ENCODE data around the gene NUDCD3.
"Not testable (repeated sequence)": the region's sequence is repeated elsewhere in the genome, so short reads cannot be mapped to it uniquely, and the experiment has no call there.

Gene NUDCD3

GRCh38 chr7:44517175-44517574, 26.7 kb upstream of the NUDCD3 start:
- DNase-seq (ENCODE audit: low read depth in 3 of 3), result no peak

GRCh38 chr7:44515590-44516268, 25.3 kb upstream of the NUDCD3 start:
- no peak for DNase-seq (ENCODE audit: low read depth in 3 of 3)

DNA sequence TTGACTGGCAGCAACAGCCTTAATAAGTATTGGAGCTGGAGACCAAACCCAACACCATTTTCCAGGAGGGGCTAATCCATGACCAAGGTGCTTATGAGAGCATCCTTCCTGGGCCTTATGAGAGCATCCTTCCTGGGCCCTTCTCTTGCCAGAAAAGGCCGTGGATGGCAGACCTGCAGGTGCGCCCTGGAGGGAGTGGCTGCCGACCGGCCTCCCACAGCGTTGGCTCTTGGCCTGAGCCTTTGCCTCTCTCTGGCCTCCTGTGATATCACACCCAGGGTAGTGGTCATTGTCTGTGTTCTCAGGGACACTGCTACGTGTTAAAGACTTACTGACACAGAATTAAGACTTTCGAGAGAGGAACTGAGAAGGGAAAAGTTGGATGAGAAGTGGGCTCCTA, 22.3 kb upstream of the NUDCD3 start:
- no peak for DNase-seq (ENCODE audit: low read depth in 3 of 3)

GRCh38 chr7:44511863-44512468, 21.5 kb upstream of the NUDCD3 start:
- no peak for DNase-seq (ENCODE audit: low read depth in 3 of 3)

DNA sequence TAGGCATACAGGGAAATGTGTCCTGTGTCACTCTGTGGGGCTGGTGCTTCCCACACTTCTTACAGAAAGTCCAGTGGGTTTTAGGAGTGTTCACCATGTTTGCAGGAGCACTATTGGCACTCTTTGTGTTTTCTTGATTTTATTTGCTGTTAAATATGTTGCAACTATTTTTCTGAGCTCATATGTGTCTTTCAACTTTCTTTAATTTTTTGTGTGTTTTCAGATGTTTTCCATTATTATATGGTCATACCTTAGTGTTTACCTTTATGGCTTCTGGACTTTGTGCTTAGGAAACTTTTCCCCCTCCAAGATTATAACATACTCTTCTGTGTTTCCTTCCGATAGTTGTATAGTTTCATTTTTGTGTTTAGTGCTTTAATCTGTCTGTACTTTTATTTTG, 20.8 kb upstream of the NUDCD3 start:
- DNase-seq (ENCODE audit: low read depth in 3 of 3), result no peak

DNA sequence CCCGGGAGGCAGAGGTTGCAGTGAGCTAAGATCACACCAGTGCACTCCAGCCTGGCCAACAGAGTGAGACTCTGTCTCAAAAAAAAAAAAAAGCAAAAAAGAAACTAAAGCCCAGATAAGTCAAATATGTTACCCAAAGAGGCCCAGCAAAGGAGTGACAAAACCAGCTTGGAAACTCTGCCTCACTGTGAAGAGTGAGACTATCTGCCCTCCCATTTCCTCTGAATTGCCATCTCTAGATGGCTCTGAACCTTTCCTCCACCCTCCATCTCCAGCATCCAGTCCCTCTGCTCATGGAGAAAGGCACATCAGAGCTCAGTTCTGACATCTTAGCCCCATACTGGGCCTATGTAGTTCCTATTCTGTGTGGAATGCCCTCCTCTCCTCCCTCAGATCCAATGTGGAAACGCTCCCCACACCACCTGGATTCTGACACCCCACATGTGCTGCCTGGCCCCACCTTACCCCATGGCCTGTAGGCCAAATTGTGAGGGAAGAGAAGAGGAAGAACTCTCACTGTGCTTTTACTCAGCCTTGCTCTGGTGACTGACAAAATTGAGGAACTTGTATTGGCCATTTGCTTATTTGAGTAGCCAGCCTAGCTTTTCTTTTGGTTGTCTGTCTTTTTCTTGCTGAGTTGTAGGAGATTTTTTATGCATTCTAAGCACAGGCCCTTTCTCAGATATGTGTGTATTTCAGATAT, 18.0 kb upstream of the NUDCD3 start:
- DNase-seq (ENCODE audit: low read depth in 3 of 3), result no peak

- DNase-seq (ENCODE audit: low read depth in 3 of 3), result not testable (repeated sequence)
Observed at GRCh38 chr7:44506592-44507288, 16.3 kb upstream of the NUDCD3 start.

DNA sequence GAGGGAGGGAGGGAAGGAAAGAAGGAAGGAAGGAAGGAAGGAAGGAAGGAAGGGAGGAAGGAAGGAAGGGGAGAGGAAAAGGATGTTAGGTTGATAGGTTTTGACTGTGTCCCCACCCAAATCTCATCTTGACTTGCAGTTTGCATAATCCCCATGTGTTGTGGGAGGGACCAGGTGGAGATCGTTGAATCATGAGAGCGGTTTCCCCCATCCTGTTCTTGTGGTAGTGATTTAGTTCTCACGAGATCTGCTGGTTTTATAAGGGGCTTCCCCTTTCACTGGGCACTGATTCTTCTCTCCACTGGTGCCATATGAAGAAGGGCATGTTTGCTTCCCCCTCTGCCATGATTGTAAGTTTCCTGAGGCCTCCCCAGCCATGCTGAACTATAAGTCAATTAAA, 15.1 kb upstream of the NUDCD3 start:
- DNase-seq (ENCODE audit: low read depth in 3 of 3), result no peak

GRCh38 chr7:44498230-44498954, 7.9 kb upstream of the NUDCD3 start:
- DNase-seq (ENCODE audit: low read depth in 3 of 3), result no peak

DNA sequence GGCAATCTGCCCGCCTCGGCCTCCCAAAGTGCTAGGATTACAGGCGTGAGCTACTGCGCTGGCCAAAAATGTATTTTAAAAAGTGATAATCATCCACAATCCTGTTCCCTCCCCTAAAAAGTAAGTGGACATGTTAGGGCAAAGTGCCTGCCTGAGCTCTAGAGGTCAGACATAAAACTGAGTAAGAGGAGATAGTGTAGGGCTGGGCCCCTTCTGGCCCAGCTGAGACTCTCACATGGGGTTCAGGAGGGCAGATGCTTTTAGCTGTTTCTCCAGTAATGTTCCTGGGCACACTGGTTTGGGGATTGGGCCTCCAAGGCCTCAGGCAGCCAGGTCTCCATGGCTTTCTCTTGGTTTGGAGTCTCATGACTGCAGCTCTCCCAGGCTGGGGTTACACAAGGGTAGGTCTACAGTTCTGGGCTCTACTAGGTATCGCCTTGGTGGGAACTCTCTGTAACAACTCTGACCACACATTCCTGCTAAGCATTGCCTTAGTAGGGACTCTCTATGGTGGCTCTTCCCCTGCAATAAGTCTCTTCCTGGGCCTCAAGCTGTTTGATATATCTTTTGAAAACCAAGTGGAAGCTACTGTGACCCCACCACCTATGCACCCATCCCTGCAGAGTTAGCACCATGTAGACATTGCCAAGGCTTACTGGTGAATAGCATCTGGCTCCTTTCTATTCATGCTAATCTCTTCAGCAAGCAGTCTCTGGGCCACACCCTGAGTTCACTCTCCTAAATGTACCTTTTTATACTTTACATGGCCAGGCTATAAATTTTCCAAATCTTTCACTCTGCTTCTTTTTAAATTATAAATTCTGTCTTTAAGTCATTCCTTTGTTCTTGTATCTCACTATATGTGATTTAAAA, 6.9 kb upstream of the NUDCD3 start:
- no peak for DNase-seq (ENCODE audit: low read depth in 3 of 3)

GRCh38 chr7:44496385-44496784, 5.9 kb upstream of the NUDCD3 start:
- DNase-seq (ENCODE audit: low read depth in 3 of 3), result no peak

DNA sequence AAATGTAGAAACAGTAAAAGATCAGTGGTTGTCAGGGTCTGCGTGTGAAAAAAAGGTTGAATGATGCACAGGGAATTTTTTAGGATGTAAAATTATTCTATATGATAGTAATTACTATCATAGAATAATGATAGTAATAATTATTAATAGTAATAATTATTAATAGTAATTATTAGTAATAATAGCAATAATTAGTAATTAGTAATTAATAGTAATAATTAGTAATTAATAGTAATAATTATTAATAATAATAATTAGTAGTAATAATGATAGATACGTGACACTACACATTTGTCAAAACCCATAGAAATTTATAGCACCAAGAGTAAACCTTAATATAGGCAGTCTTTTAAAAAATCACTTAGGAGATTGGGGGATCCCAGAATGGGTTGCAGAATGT, 4.5 kb upstream of the NUDCD3 start:
- DNase-seq (ENCODE audit: low read depth in 3 of 3), result no peak

DNA sequence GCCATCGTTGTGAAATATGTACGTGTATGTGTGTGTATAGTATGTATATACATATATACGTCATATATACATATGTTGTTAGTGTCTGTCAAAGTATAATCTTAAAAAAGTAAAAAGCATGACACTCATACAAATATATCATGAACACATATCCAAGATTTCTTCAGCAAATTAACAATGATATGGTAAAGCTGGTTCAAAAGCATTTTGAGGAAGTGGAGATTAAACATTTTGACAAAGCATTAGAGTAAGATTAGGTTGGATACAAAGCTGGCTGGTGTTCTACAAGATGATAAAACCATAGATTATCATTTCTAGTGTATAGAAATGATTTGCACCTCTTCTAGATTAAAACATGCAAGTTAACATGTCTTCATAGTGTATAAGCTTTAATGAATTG, 771 bp upstream of the NUDCD3 start:
- no peak for DNase-seq (ENCODE audit: low read depth in 3 of 3)

GRCh38 chr7:44489955-44490350, 505 bp downstream of the NUDCD3 start:
- DNase-seq (ENCODE audit: low read depth in 3 of 3), result peak in 1 of 3 experiments; percentile 30

- DNase-seq (ENCODE audit: low read depth in 3 of 3), result no peak
Observed at GRCh38 chr7:44488955-44489354, 1.5 kb downstream of the NUDCD3 start.

GRCh38 chr7:44486693-44487092, 3.8 kb downstream of the NUDCD3 start:
- no peak for DNase-seq (ENCODE audit: low read depth in 3 of 3)

DNA sequence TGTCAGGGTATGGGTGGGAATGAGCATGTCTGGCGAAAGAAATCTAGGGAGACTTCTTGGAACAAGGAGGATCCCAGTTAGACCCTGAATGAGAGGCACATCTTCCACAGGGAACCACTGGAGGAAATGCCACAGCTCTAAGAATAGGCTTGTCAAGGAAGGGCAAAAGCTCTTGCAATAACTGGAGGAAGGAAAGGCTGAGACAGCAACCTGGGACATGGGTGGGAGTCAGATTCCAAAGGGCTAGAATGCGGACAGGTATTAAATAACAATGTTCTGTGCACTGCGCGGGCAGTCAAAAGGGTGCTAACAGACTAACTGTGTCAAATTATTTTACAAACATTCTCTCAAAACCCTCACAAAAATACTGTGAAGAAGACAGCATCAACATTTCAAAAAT, 4.5 kb downstream of the NUDCD3 start:
- DNase-seq (ENCODE audit: low read depth in 3 of 3), result no peak

GRCh38 chr7:44484482-44485313, 5.8 kb downstream of the NUDCD3 start:
- DNase-seq (ENCODE audit: low read depth in 3 of 3), result no peak

DNA sequence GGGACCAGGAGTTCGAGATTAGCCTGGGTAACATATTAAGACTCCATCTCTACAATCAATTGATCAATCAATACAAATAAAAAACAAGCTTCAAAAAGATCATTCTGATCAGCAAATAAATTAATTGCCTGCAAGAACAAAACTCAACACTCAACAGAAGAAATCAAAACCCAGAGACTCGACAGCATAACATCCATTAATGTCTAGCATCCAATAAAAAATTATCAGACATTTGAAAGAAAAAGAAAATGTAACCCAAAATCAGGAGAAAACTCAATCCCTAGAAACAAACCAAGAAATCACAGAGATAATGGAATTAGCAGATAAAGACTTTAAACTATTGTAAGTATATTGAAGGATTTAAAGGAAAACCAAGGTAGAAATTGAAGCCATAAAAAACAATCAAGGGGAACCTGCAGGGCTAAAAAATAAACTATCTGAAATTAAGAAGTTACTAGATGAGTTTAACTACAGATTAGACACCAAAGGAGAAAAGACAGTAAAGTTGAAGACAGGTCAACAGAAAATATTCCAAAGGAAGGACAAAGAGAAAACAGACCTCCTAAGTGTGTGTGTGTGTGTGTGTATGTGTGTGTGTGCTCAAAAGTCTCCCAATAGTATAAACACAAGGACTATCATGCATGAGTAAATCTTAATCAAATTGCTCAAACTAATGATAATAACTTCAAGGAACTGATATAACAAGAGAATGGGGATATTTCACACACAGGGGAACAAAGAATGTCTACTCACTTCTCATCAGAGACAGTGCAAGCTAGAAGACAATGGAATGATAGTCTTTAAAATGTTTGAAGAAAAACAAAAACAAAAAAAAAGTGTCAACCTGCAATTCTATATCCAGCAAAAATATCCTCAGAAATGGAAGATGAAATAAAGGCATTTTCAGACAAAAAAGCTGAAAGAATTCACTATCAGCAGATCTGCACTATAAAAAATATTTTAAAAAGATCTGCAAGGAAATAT, 7.7 kb downstream of the NUDCD3 start:
- no peak for DNase-seq (ENCODE audit: low read depth in 3 of 3)
